Mesenchymal stem cell (in vitro differentiated cells and primary cell): ENCODE results near the gene NFAT5.

Experiments used
- DNase-seq: peaks from one replicate; pipeline ENCODE4 v3.0.0-alpha.2; 2013
- H2AFZ ChIP-seq: one replicate; pipeline ENCODE4 v1.6.1; 2013; ENCODE audit warnings: low read depth, mild to moderate bottlenecking, control low read depth, inconsistent platforms, low read length, moderate library complexity
- H2AK5ac ChIP-seq: 2 replicates; pipeline ENCODE4 v1.6.1; 2013; ENCODE audit warnings: low read length, moderate library complexity, mild to moderate bottlenecking, inconsistent platforms; ENCODE audit not compliant: severe bottlenecking
- H2BK120ac ChIP-seq: one replicate; pipeline ENCODE4 v1.6.1; 2013; ENCODE audit warnings: low read depth, mild to moderate bottlenecking, inconsistent platforms, low read length, moderate library complexity
- H2BK12ac ChIP-seq, 2 experiments: one replicate each; pipeline ENCODE4 v1.6.1; 2013; ENCODE audit warnings: inconsistent platforms in 2 of 2, low read length in 2 of 2, mild to moderate bottlenecking in 2 of 2, moderate library complexity in 2 of 2, control low read depth in 1 of 2
- H2BK15ac ChIP-seq: one replicate; pipeline ENCODE4 v1.6.1; 2013; ENCODE audit warnings: mild to moderate bottlenecking, low read depth, inconsistent platforms; ENCODE audit not compliant: poor library complexity, severe bottlenecking
- H2BK5ac ChIP-seq: 2 replicates; pipeline ENCODE4 v1.6.1; 2013; ENCODE audit warnings: low read depth, mild to moderate bottlenecking, low read length, control low read depth, inconsistent platforms; ENCODE audit not compliant: poor library complexity, severe bottlenecking
- H3K14ac ChIP-seq, 2 experiments: one replicate each; pipeline ENCODE4 v1.6.1; 2013; ENCODE audit warnings: inconsistent platforms in 2 of 2, low read length in 2 of 2, control low read depth in 1 of 2, mild to moderate bottlenecking in 1 of 2, moderate library complexity in 1 of 2
- H3K18ac ChIP-seq, 2 experiments: one replicate each; pipeline ENCODE4 v1.6.1; 2013; ENCODE audit warnings: inconsistent platforms in 2 of 2, low read length in 2 of 2, control low read depth in 1 of 2, low read depth in 1 of 2, mild to moderate bottlenecking in 1 of 2
- H3K23ac ChIP-seq, 2 experiments: one replicate each; pipeline ENCODE4 v1.6.1; 2013; ENCODE audit warnings: inconsistent platforms in 2 of 2, low read length in 2 of 2, mild to moderate bottlenecking in 2 of 2, moderate library complexity in 2 of 2, control low read depth in 1 of 2
- H3K27ac ChIP-seq: 2 replicates; pipeline ENCODE4 v1.5.1; 2013; ENCODE audit warnings: mild to moderate bottlenecking, moderate library complexity, low read length, control low read depth, inconsistent platforms; ENCODE audit not compliant: poor library complexity, severe bottlenecking
- H3K27me3 ChIP-seq, 2 experiments: 2 replicates each; pipeline versions ENCODE4 v1.6.1 to v1.7.0; 2013; ENCODE audit warnings: low read length in 2 of 2, mild to moderate bottlenecking in 2 of 2, moderate library complexity in 2 of 2, control low read depth in 1 of 2, inconsistent platforms in 1 of 2; ENCODE audit not compliant: control insufficient read depth in 1 of 2, insufficient read depth in 1 of 2
- H3K36me3 ChIP-seq, 2 experiments: 2 replicates each; pipeline versions ENCODE4 v1.6.1 to v1.7.0; 2013; ENCODE audit warnings: low read length in 2 of 2, control low read depth in 1 of 2, inconsistent platforms in 1 of 2, low read depth in 1 of 2, mild to moderate bottlenecking in 1 of 2; ENCODE audit not compliant: insufficient read depth in 2 of 2, control insufficient read depth in 1 of 2
- H3K4ac ChIP-seq, 2 experiments: one replicate each; pipeline ENCODE4 v1.6.1; 2013; ENCODE audit warnings: inconsistent platforms in 2 of 2, low read length in 2 of 2, mild to moderate bottlenecking in 2 of 2, moderate library complexity in 2 of 2, control low read depth in 1 of 2, low read depth in 1 of 2
- H3K4me1 ChIP-seq: 2 replicates; pipeline ENCODE4 v1.6.1; 2013; ENCODE audit warnings: low read depth, low read length, control low read depth; ENCODE audit not compliant: control insufficient read depth, insufficient read depth
- H3K4me2 ChIP-seq: 2 replicates; pipeline ENCODE4 v1.6.1; 2013; ENCODE audit warnings: low read length, mild to moderate bottlenecking, inconsistent platforms; ENCODE audit not compliant: poor library complexity, severe bottlenecking
- H3K4me3 ChIP-seq, 2 experiments: 2 replicates each; pipeline versions ENCODE4 v1.5.1 to v1.7.0; 2013; ENCODE audit warnings: low read length in 2 of 2, mild to moderate bottlenecking in 2 of 2, control low read depth in 1 of 2, low read depth in 1 of 2; ENCODE audit not compliant: insufficient read depth in 1 of 2
- H3K79me1 ChIP-seq: replicated peaks from 2 replicates; pipeline ENCODE4 v1.6.1; 2013; ENCODE audit warnings: mild to moderate bottlenecking, control low read depth, low read length, inconsistent platforms; ENCODE audit not compliant: poor library complexity, severe bottlenecking
- H3K9ac ChIP-seq: 2 replicates; pipeline ENCODE4 v1.7.0; 2013; ENCODE audit warnings: mild to moderate bottlenecking, low read length, moderate library complexity
- H3K9me3 ChIP-seq: 2 replicates; pipeline ENCODE4 v1.7.0; 2013; ENCODE audit warnings: mild to moderate bottlenecking, low read length; ENCODE audit not compliant: control insufficient read depth
- H4K8ac ChIP-seq: one replicate; pipeline ENCODE4 v1.6.1; 2013; ENCODE audit warnings: inconsistent platforms, mild to moderate bottlenecking, low read length, moderate library complexity
- H4K91ac ChIP-seq: one replicate; pipeline ENCODE4 v1.6.1; 2013; ENCODE audit warnings: mild to moderate bottlenecking, low read length, inconsistent platforms
- WGBS: methylation state at CpG from one replicate; pipeline ENCODE4 v1.1.7; 2013; ENCODE audit warnings: mixed read lengths; 5-methylcytosine and 5-hydroxymethylcytosine counted together

Gene NFAT5

GRCh38 chr16:69724414-69724873 lies 158.7 kb downstream of the NFAT5 start:
- H3K18ac ChIP-seq: no peak overlapping the region
- peaks cover 14 to 34% of the 10 kb centered on the region in 2 experiments for H3K36me3 ChIP-seq
- no peak overlapping the region for H3K4me2 ChIP-seq
- peak overlapping the region in 1 of 2 experiments; percentile 92 for H3K4me3 ChIP-seq
- H2BK15ac ChIP-seq: no peak overlapping the region
- H4K8ac ChIP-seq: no peak overlapping the region
- H3K14ac ChIP-seq: no peak overlapping the region
- peak overlapping the region; percentile 94 for H3K9ac ChIP-seq
- no peak for DNase-seq
- WGBS: 88% methylated on average over 2 of the region's 2 CpGs
- no peak overlapping the region for H4K91ac ChIP-seq
- H3K79me1 ChIP-seq: peaks cover 5% of the 10 kb centered on the region
- no peak overlapping the region for H2BK5ac ChIP-seq
- H3K27ac ChIP-seq: no peak overlapping the region
- no peak overlapping the region for H2AK5ac ChIP-seq
- H3K9me3 ChIP-seq: no peaks in the 10 kb centered on the region
- H2BK120ac ChIP-seq: no peak overlapping the region
- H3K27me3 ChIP-seq: no peaks in the 10 kb centered on the region
- H2AFZ ChIP-seq: no peak overlapping the region
- peaks cover 11% of the 10 kb centered on the region for H3K4me1 ChIP-seq
- H3K4ac ChIP-seq: no peak overlapping the region
- no peak overlapping the region for H2BK12ac ChIP-seq
- H3K23ac ChIP-seq: no peak overlapping the region

GRCh38 chr16:69724981-69725479 lies 159.3 kb downstream of the NFAT5 start:
- Histone ChIP-seq H3K9me3 (no peaks in the 10 kb centered on the region), H3K9ac (peak overlapping the region; percentile 94), H2BK15ac (no peak overlapping the region), H3K79me1 (peaks cover 5% of the 10 kb centered on the region), H3K23ac (no peak overlapping the region), H4K91ac (no peak overlapping the region), H3K27ac (peak overlapping the region; percentile 50), H4K8ac (no peak overlapping the region), H3K4ac (no peak overlapping the region), H2AK5ac (no peak overlapping the region), H2BK120ac (no peak overlapping the region), H3K14ac (no peak overlapping the region), H3K27me3 (no peaks in the 10 kb centered on the region), H3K36me3 (peaks cover 10 to 30% of the 10 kb centered on the region in 2 experiments), H3K4me2 (peak overlapping the region; percentile 42), H3K4me1 (peaks cover 13% of the 10 kb centered on the region), H3K18ac (peak overlapping the region in 1 of 2 experiments; percentile 25), H2BK12ac (peak overlapping the region in 1 of 2 experiments; percentile 25), H3K4me3 (peak overlapping the region in 1 of 2 experiments; percentile 92), H2AFZ (no peak overlapping the region), H2BK5ac (no peak overlapping the region)
- peak; percentile 60 for DNase-seq
- 38% methylated on average over 6 of the region's 6 CpGs for WGBS

GRCh38 chr16:69725480-69726312 lies 159.9 kb downstream of the NFAT5 start:
- no peak for DNase-seq
- no peaks in the 10 kb centered on the region for H3K27me3 ChIP-seq
- peak overlapping the region; percentile 75 to 92 for H3K18ac ChIP-seq
- H3K9ac ChIP-seq: peak overlapping the region; percentile 94
- H3K36me3 ChIP-seq: peaks cover 10 to 25% of the 10 kb centered on the region in 2 experiments
- peak overlapping the region; percentile 55 to 92 for H3K4me3 ChIP-seq
- no peak overlapping the region for H2AFZ ChIP-seq
- H2BK120ac ChIP-seq: no peak overlapping the region
- WGBS: 56% methylated on average over 31 of the region's 32 CpGs
- peak overlapping the region; percentile 17 to 22 for H3K4ac ChIP-seq
- peaks cover 5% of the 10 kb centered on the region for H3K79me1 ChIP-seq
- peak overlapping the region; percentile 98 for H3K27ac ChIP-seq
- no peak overlapping the region for H2BK5ac ChIP-seq
- no peaks in the 10 kb centered on the region for H3K9me3 ChIP-seq
- H3K4me2 ChIP-seq: peak overlapping the region; percentile 81
- no peak overlapping the region for H4K91ac ChIP-seq
- H2BK15ac ChIP-seq: no peak overlapping the region
- H2BK12ac ChIP-seq: no peak overlapping the region
- H4K8ac ChIP-seq: peak overlapping the region; percentile 63
- no peak overlapping the region for H3K23ac ChIP-seq
- H2AK5ac ChIP-seq: no peak overlapping the region
- H3K4me1 ChIP-seq: peaks cover 13% of the 10 kb centered on the region
- peak overlapping the region in 1 of 2 experiments; percentile 31 for H3K14ac ChIP-seq
